Measurements from ENCODE around the gene LYPLAL1. TPM values are rescaled to one million over a fixed set of nuclear protein-coding genes. Genes with fewer than 3 reads are reported as not detected.

LYPLAL1 gene
- total and polyA plus RNA-seq, 2 of the 4 experiments (the other 2 are of a cell fraction), result 4.8 to 7.5 TPM

- no peak overlapping the region for H3K14ac ChIP-seq (replicated peaks; ENCODE audit: low read depth, low read length)
- no peaks in the 10 kb centered on the region for H3K4me1 ChIP-seq (ENCODE audit: control insufficient read depth, insufficient read depth, low read length)
- no peak overlapping the region for H4K8ac ChIP-seq (ENCODE audit: low read depth in 2 of 2, low read length in 2 of 2)
- in situ Hi-C loops (cut with MboI; ENCODE audit: low sequenced_read_pairs) (no loop called here), dilution Hi-C loops (cut with HindIII; ENCODE audit: low sequenced_read_pairs, unreplicated experiment) (no loop called here), intact Hi-C loops (cut with micrococcal nuclease) (no loop called here)
- H3K4ac ChIP-seq (ENCODE audit: low read depth, low read length), result no peak overlapping the region
- no peaks in the 10 kb centered on the region for H4K20me1 ChIP-seq (ENCODE audit: insufficient read depth, low read length)
- ATAC-seq (ENCODE audit: low read depth) (no peak), DNase-seq (no peak)
- no peak overlapping the region for H3K18ac ChIP-seq (ENCODE audit: low read depth, low read length)
- H3K9me1 ChIP-seq (ENCODE audit: insufficient read depth, low read length), result no peaks in the 10 kb centered on the region
- TF ChIP-seq MXI1 (IDR thresholded peaks at IDR 0.05; ENCODE audit: borderline replicate concordance, low read depth, low read length) (no peak), SMC3 (IDR thresholded peaks at IDR 0.05; ENCODE audit: low read depth, low read length) (no peak), ELK1 (IDR thresholded peaks at IDR 0.05; ENCODE audit: borderline replicate concordance, low read depth, low read length) (no peak), RFX5 (IDR thresholded peaks at IDR 0.05; ENCODE audit: low read depth, low read length) (no peak), CEBPB (IDR thresholded peaks at IDR 0.05; ENCODE audit: low read depth, low read length) (no peak), NFE2L2 (IDR thresholded peaks at IDR 0.05; ENCODE audit: low read depth, low read length) (no peak), CTCF (conservative IDR thresholded peaks at IDR 0.05; ENCODE audit: low read depth, low read length) (no peak), POLR2A (IDR thresholded peaks at IDR 0.05; ENCODE audit: low read depth, low read length) (no peak), MAZ (IDR thresholded peaks at IDR 0.05; ENCODE audit: borderline replicate concordance, low read depth, low read length) (no peak)
- TF ChIP-seq, protein P1, sequence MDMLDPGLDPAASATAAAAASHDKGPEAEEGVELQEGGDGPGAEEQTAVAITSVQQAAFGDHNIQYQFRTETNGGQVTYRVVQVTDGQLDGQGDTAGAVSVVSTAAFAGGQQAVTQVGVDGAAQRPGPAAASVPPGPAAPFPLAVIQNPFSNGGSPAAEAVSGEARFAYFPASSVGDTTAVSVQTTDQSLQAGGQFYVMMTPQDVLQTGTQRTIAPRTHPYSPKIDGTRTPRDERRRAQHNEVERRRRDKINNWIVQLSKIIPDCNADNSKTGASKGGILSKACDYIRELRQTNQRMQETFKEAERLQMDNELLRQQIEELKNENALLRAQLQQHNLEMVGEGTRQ (IDR thresholded peaks at IDR 0.05; ENCODE audit: low read depth, low read length), result no peak
- no peak overlapping the region for H4K5ac ChIP-seq (ENCODE audit: low read depth, low read length)
- H3K56ac ChIP-seq (ENCODE audit: extremely low read depth, insufficient read depth, low read length), result no peak overlapping the region
- no peaks in the 10 kb centered on the region for H3K79me1 ChIP-seq (ENCODE audit: low read depth in 1 of 2, low read length in 2 of 2)
- H3K36me3 ChIP-seq (ENCODE audit: control insufficient read depth, insufficient read depth, low read length), result no peaks in the 10 kb centered on the region
- H2AK9ac ChIP-seq (replicated peaks; ENCODE audit: low read depth, low read length, poor library complexity), result no peak overlapping the region
- H2BK20ac ChIP-seq (ENCODE audit: low read depth, low read length), result no peak overlapping the region
- H3K9ac ChIP-seq (ENCODE audit: low read depth, low read length), result no peak overlapping the region
- H3K27me3 ChIP-seq (ENCODE audit: control insufficient read depth, insufficient read depth, low read length), result no peaks in the 10 kb centered on the region
- H2AK5ac ChIP-seq (ENCODE audit: low read depth, low read length), result no peak overlapping the region
- H3K27ac ChIP-seq (ENCODE audit: insufficient read depth, low read length), result no peak overlapping the region
- H2AFZ ChIP-seq (replicated peaks; ENCODE audit: low read length, poor library complexity), result no peak overlapping the region
- no peak overlapping the region for H3K4me2 ChIP-seq (ENCODE audit: low read depth, low read length)
- no peak overlapping the region for H4K91ac ChIP-seq (ENCODE audit: insufficient read depth, low read depth, low read length)
- no TSS peak for BruUV-seq (replicated peaks)
- H2BK5ac ChIP-seq (ENCODE audit: low read depth, low read length, poor library complexity, severe bottlenecking), result no peak overlapping the region
- no peak overlapping the region for H3K4me3 ChIP-seq (ENCODE audit: insufficient read depth, low read depth, low read length)
- ChIA-PET CTCF (no interaction called here), POLR2A (ENCODE audit: unreplicated experiment) (no interaction called here)
- no CpG with 5 or more reads among the region's 3 CpGs for WGBS, 2 experiments (ENCODE audit: extremely low coverage in 2 of 2, insufficient read length in 1 of 2)
- no peak overlapping the region for H2BK15ac ChIP-seq (ENCODE audit: low read depth, low read length)
- H3K23ac ChIP-seq (ENCODE audit: low read depth, low read length), result no peak overlapping the region
- no peaks in the 10 kb centered on the region for H3K9me3 ChIP-seq (ENCODE audit: control insufficient read depth, insufficient read depth, low read length)
- no peak overlapping the region for H2BK120ac ChIP-seq (ENCODE audit: low read depth, low read length)
These were observed 34.9 kb upstream of the LYPLAL1 start for GRCh38 chr1:219138747-219139146.

All from IMR-90 (cell line).